K562 (cell line): ENCODE data around the gene HAUS3. TPM values are rescaled to one million over a fixed set of nuclear protein-coding genes. Genes with fewer than 3 reads are reported as not detected.

ENCODE experiments used
- ATAC-seq: fragments of 200-7000 bp; cut with Tn5 transposase; 3 replicates; pipeline ENCODE4 v1.9.1; 2020; ENCODE audit warnings: moderate library complexity
- BruUV-seq: library from RNA; stranded (reverse); fragments of 400-500 nt; replicated peaks from 2 replicates; lab custom pipeline; 2021; lab: Mats Ljungman, UMichigan
- CTCF ChIA-PET: fragments of 300-600 bp; formaldehyde crosslinking; extraction: SDS; loops from one replicate; lab custom pipeline; 2021; ENCODE audit warnings: low intra/inter-chr PET ratio; lab: Yijun Ruan, JAX
- POLR2A ChIA-PET: fragments of 300-600, 350-650 bp; sonication (Branson Sonifier 250); formaldehyde crosslinking; extraction: SDS; loops from one replicate; lab custom pipeline; 2021; ENCODE audit warnings: antibody characterized with exemption, inconsistent platforms; lab: Yijun Ruan, JAX
- DNase-seq, 4 experiments: peaks; one replicate each; pipeline versions ENCODE4 v3.0.0 to v3.0.0-alpha.2; 2011 to 2018; ENCODE audit warnings: low spot score in 3 of 4, mixed read lengths in 3 of 4; ENCODE audit errors: extremely low read depth in 1 of 4
- FAIRE-seq: peaks from 2 replicates; lab custom pipeline; 2011; peaks lifted over from hg19 to GRCh38; lab: Jason Lieb, UNC
- H2AFZ ChIP-seq: 2 replicates; pipeline ENCODE4 v1.6.0; 2011; ENCODE audit warnings: low read depth, low read length, control low read depth, inconsistent platforms
- H3K27ac ChIP-seq: fragments of 200-600 bp; 3 replicates; pipeline ENCODE4 v1.8.0; 2011; ENCODE audit warnings: low read depth, mild to moderate bottlenecking, control low read depth, inconsistent platforms, low read length, moderate library complexity, mixed read lengths; ENCODE audit errors: extremely low read depth
- H3K27me3 ChIP-seq, 2 experiments: fragments of 300-600 bp in 1 of 2; 2 replicates in 1 of 2; 3 replicates in 1 of 2; pipeline versions ENCODE4 v1.6.0 to v1.8.0; 2011; ENCODE audit warnings: inconsistent platforms in 2 of 2, low read length in 2 of 2, mild to moderate bottlenecking in 1 of 2, mixed read lengths in 1 of 2, moderate library complexity in 1 of 2; ENCODE audit not compliant: control insufficient read depth in 2 of 2, insufficient read depth in 2 of 2
- H3K36me3 ChIP-seq: fragments of 300-600 bp; 3 replicates; pipeline ENCODE4 v1.8.0; 2011; ENCODE audit warnings: mild to moderate bottlenecking, low read length, inconsistent platforms; ENCODE audit not compliant: control insufficient read depth, insufficient read depth
- H3K4me1 ChIP-seq, 2 experiments: fragments of 200-600 bp in 1 of 2; replicated peaks in 1 of 2; 2 replicates in 1 of 2; 3 replicates in 1 of 2; pipeline versions ENCODE4 v1.5.1 to v1.8.0; 2011; ENCODE audit warnings: inconsistent platforms in 2 of 2, low read length in 2 of 2, mild to moderate bottlenecking in 1 of 2, mixed read lengths in 1 of 2, moderate library complexity in 1 of 2; ENCODE audit not compliant: control insufficient read depth in 2 of 2, insufficient read depth in 2 of 2
- H3K4me2 ChIP-seq: 2 replicates; pipeline ENCODE4 v1.6.1; 2011; ENCODE audit warnings: low read length, control low read depth, inconsistent platforms, mixed read lengths; ENCODE audit not compliant: insufficient read depth
- H3K4me3 ChIP-seq: fragments of 200-600 bp; sonication (generic), shearing (Covaris generic); 2 replicates; pipeline ENCODE4 v1.5.1; 2016; ENCODE audit warnings: control low read depth, inconsistent platforms
- H3K79me2 ChIP-seq: fragments of 200-600 bp; 3 replicates; pipeline ENCODE4 v1.8.0; 2011; ENCODE audit warnings: low read length, inconsistent platforms; ENCODE audit not compliant: control insufficient read depth, insufficient read depth
- H3K9ac ChIP-seq, 2 experiments: 2 replicates each; pipeline versions ENCODE4 v1.6.0 to v1.6.1; 2011; ENCODE audit warnings: low read depth in 2 of 2, low read length in 2 of 2, control low read depth in 1 of 2, inconsistent platforms in 1 of 2, mild to moderate bottlenecking in 1 of 2, mixed read lengths in 1 of 2; ENCODE audit not compliant: insufficient read depth in 1 of 2
- H3K9me1 ChIP-seq: one replicate; pipeline ENCODE4 v1.6.0; 2011; ENCODE audit warnings: inconsistent platforms, mild to moderate bottlenecking, low read length, moderate library complexity; ENCODE audit not compliant: control insufficient read depth, insufficient read depth
- H3K9me3 ChIP-seq: replicated peaks from 2 replicates; pipeline ENCODE4 v1.5.1; 2011; ENCODE audit warnings: low read depth, low read length, inconsistent platforms; ENCODE audit not compliant: control insufficient read depth, insufficient read depth
- H4K20me1 ChIP-seq: replicated peaks from 2 replicates; pipeline ENCODE4 v1.6.1; 2011; ENCODE audit warnings: low read length, inconsistent platforms, mixed read lengths; ENCODE audit not compliant: control insufficient read depth, insufficient read depth
- BCOR ChIP-seq: fragments of 450-650 bp; IDR thresholded peaks from 2 replicates; pipeline ENCODE4 v1.6.1; 2016
- CAMTA2 ChIP-seq: fragments of 250-450 bp; sonication (Bioruptor Pico); conservative IDR thresholded peaks from 2 replicates; pipeline ENCODE4 v1.5.1; 2022
- CBX1 ChIP-seq: sonication (generic); IDR thresholded peaks from 2 replicates; pipeline ENCODE4 v1.6.1; 2016; ENCODE audit warnings: antibody characterized with exemption, low read depth, mild to moderate bottlenecking
- MIER1 ChIP-seq: fragments of 450-650 bp; IDR thresholded peaks from 2 replicates; pipeline ENCODE4 v1.6.1; 2016; ENCODE audit warnings: antibody characterized with exemption, mild to moderate bottlenecking, low read depth
- NFYB ChIP-seq: IDR thresholded peaks from 2 replicates; pipeline ENCODE4 v1.6.1; 2011; ENCODE audit warnings: mild to moderate bottlenecking, moderate library complexity; ENCODE audit not compliant: insufficient read length; ENCODE audit errors: extremely low read depth
- POLR2G ChIP-seq: fragments of 200-400 bp; formaldehyde crosslinking; IDR thresholded peaks from 2 replicates; pipeline ENCODE4 v1.6.1; 2017; ENCODE audit warnings: low read depth, mild to moderate bottlenecking, antibody characterized with exemption, low read length, moderate library complexity
- SMARCA5 ChIP-seq: fragments of 450-650 bp; IDR thresholded peaks from 2 replicates; pipeline ENCODE4 v1.6.1; 2016
- SRSF9 ChIP-seq: fragments of 200-400 bp; formaldehyde crosslinking; IDR thresholded peaks from 2 replicates; pipeline ENCODE4 v1.6.1; 2017; ENCODE audit warnings: low read depth, low read length, borderline replicate concordance
- ZKSCAN1 ChIP-seq: fragments of 150-350 bp; IDR thresholded peaks from 2 replicates; pipeline ENCODE4 v1.6.1; 2016; ENCODE audit warnings: low read depth, low read length
- ZNF143 ChIP-seq: sonication (generic); formaldehyde crosslinking; IDR thresholded peaks from 2 replicates; pipeline ENCODE4 v1.9.0; 2022; ENCODE audit warnings: mild to moderate bottlenecking, missing genetic modification reagents
- WGBS: fragments of 100-300 bp; shearing (Covaris generic); methylation state at CpG from one replicate; pipeline ENCODE4 v1.1.6; 2016; ENCODE audit warnings: low coverage, mixed read lengths; ENCODE audit not compliant: insufficient coverage; ENCODE audit errors: missing lambda C conversion rate; 5-methylcytosine and 5-hydroxymethylcytosine counted together
- in situ Hi-C: fragments of 300-500 bp; cut with MboI; formaldehyde crosslinking; loops from 4 replicates; pipeline ENCODE4 v1.15.0; 2018; ENCODE audit warnings: inconsistent platforms, mixed read lengths
- intact Hi-C: fragments of 100-400 bp; cut with micrococcal nuclease; formaldehyde crosslinking; loops from 2 replicates; pipeline ENCODE4 v1.14.2; 2022
- polyA plus RNA-seq, 8 experiments: library from polyadenylated mRNA; depleted of rRNA in 4 of 8; stranded (reverse) in 5 of 8; unstranded in 3 of 8; fragments of >200 nt; fragmentation: Nextera tagmentation in 2 of 8; fragmentation: Illumina TruSeq in 1 of 8; extraction: Ambion mirVana in 2 of 8; extraction: Trizol in 1 of 8; gene quantifications; 2 replicates each; pipeline versions ENCODE4 v1.2.1 to v1.2.3, GENCODE V29; 2011 to 2014; ENCODE audit warnings: inconsistent platforms in 1 of 8, missing spikeins in 1 of 8
- total RNA-seq, 7 experiments: library from RNA; depleted of rRNA in 6 of 7; stranded (reverse); fragments of >200 nt in 6 of 7; fragmentation: Illumina TruSeq in 2 of 7; extraction: Trizol in 2 of 7; gene quantifications; 2 replicates each; pipeline versions ENCODE4 v1.2.1 to v1.2.3, GENCODE V29; 2011 to 2021; ENCODE audit warnings: low replicate concordance in 1 of 7
- TF ChIP-seq, protein P1 (sequence below): fragments of 450-650 bp; formaldehyde crosslinking; IDR thresholded peaks from 2 replicates; pipeline ENCODE4 v1.4.0; 2020; ENCODE audit warnings: mild to moderate bottlenecking, moderate library complexity
- TF ChIP-seq, protein P2 (sequence below): sonication (generic); formaldehyde crosslinking; IDR thresholded peaks from 2 replicates; pipeline ENCODE4 v1.8.0; 2022; ENCODE audit warnings: missing genetic modification reagents, mild to moderate bottlenecking, borderline replicate concordance
- TF ChIP-seq, protein P3 (sequence below): IDR thresholded peaks from 2 replicates; pipeline ENCODE4 v1.6.1; 2012; ENCODE audit warnings: low read depth, low read length, improper control_type of control experiment, borderline replicate concordance
- TF ChIP-seq, protein P4 (sequence below), 2 experiments: fragments of 200-800 bp in 1 of 2; sonication (Bioruptor generic) in 1 of 2; sonication (generic) in 1 of 2; formaldehyde crosslinking in 1 of 2; IDR thresholded peaks in 1 of 2; conservative IDR thresholded peaks in 1 of 2; 2 replicates each; pipeline versions ENCODE4 v1.5.0 to v1.6.1; 2016 to 2020; ENCODE audit warnings: missing compliant biosample characterization in 1 of 2, missing genetic modification characterization in 1 of 2, missing genetic modification reagents in 1 of 2

HAUS3 gene
- total and polyA plus RNA-seq, 9 of the 15 experiments (the other 6 are each of a cell fraction or from before 2014, with no cell fraction given), result 8.9 to 25.7 (median 21.5) TPM

DNA sequence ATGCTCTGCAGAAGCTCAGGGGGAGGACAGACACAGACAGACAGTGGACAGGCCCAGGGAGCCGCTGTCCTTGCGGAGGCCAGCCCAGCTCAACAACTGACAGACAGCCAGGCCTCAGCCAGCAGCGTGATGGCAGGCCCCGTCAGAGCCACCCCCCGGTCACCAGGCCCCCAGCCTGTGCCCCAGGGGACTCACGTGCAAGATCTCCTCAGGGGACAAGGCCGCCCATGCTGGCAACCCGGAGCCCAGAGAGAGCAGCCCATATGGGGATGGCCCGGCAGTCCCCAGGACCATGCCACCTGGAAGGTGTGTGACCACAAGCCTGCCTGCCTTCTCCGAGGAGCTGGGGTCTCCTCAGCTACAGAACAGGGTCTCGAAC is 48.0 kb upstream of the HAUS3 start (continued):
- TF ChIP-seq NFYB, result no peak
- TF ChIP-seq, all 486 proteins: peak for 0

DNA sequence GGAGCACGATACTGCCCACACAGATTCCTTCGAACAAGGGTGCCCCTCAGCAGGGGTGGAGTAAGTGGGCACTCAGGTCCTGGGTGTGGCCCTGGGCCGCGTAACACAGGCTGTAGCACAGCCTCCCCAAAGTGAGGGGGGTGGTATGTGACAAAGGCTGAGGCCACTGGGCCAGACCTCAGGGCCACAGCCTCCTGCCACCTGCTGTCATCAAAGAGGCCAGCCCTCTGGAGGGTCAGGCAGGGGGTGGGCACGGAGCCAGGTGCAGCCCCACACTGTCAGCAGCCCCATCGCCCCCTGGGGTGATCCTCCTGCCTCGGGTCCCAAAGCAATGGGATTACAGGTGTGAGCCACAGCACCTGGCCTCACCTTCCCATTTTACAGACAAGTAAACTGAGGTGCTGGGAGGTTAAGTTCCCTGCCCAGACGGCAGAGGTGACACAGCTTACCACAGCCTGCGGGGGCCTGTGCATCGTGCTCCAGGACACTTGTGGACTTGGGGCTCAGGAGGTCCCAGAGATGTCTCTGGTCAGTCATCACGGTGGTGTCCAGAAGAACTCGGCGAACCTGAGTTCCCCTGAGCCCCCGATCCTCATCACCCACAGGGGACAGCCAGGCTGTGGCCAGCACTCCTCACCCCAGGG is 47.5 kb upstream of the HAUS3 start:
- Histone ChIP-seq H3K4me2 (no peak overlapping the region), H3K79me2 (no peaks in the 10 kb centered on the region), H3K9me3 (no peaks in the 10 kb centered on the region), H3K9ac (no peak overlapping the region), H3K36me3 (no peaks in the 10 kb centered on the region), H4K20me1 (no peaks in the 10 kb centered on the region), H3K4me3 (no peak overlapping the region), H3K27ac (no peak overlapping the region), H3K9me1 (peaks cover 2% of the 10 kb centered on the region), H2AFZ (no peak overlapping the region), H3K27me3 (no peaks in the 10 kb centered on the region), H3K4me1 (peaks cover 0 to 49% of the 10 kb centered on the region in 2 experiments; a peak in 2 of 5 replicates)
- no peak for FAIRE-seq
- BruUV-seq, result no TSS peak
- no peak for DNase-seq
- in situ Hi-C loops, result no loop called here
- ChIA-PET CTCF (no interaction called here), POLR2A (no interaction called here)
- intact Hi-C loops, result no loop called here
- 67% methylated on average over 10 of the region's 14 CpGs for WGBS
- ATAC-seq, result no peak
- TF ChIP-seq, protein P1, sequence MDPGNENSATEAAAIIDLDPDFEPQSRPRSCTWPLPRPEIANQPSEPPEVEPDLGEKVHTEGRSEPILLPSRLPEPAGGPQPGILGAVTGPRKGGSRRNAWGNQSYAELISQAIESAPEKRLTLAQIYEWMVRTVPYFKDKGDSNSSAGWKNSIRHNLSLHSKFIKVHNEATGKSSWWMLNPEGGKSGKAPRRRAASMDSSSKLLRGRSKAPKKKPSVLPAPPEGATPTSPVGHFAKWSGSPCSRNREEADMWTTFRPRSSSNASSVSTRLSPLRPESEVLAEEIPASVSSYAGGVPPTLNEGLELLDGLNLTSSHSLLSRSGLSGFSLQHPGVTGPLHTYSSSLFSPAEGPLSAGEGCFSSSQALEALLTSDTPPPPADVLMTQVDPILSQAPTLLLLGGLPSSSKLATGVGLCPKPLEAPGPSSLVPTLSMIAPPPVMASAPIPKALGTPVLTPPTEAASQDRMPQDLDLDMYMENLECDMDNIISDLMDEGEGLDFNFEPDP, result no peak
- no peak for TF ChIP-seq CAMTA2 (CRISPR knock-in tag)
- 0 out of 2 replicates have a peak, but pooled peaks have one; percentile 1 for TF ChIP-seq POLR2G
- no peak for TF ChIP-seq SRSF9
- TF ChIP-seq, protein P2, sequence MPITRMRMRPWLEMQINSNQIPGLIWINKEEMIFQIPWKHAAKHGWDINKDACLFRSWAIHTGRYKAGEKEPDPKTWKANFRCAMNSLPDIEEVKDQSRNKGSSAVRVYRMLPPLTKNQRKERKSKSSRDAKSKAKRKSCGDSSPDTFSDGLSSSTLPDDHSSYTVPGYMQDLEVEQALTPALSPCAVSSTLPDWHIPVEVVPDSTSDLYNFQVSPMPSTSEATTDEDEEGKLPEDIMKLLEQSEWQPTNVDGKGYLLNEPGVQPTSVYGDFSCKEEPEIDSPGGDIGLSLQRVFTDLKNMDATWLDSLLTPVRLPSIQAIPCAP (CRISPR knock-in tag), result no peak
- TF ChIP-seq BCOR, result peak; percentile 83
- TF ChIP-seq ZKSCAN1, result no peak
- TF ChIP-seq ZNF143 (CRISPR knock-in tag), result 0 out of 2 replicates have a peak, but pooled peaks have one; percentile 31
- 0 out of 2 replicates have a peak, but pooled peaks have one; percentile 31 for TF ChIP-seq CBX1
- TF ChIP-seq, protein P3, sequence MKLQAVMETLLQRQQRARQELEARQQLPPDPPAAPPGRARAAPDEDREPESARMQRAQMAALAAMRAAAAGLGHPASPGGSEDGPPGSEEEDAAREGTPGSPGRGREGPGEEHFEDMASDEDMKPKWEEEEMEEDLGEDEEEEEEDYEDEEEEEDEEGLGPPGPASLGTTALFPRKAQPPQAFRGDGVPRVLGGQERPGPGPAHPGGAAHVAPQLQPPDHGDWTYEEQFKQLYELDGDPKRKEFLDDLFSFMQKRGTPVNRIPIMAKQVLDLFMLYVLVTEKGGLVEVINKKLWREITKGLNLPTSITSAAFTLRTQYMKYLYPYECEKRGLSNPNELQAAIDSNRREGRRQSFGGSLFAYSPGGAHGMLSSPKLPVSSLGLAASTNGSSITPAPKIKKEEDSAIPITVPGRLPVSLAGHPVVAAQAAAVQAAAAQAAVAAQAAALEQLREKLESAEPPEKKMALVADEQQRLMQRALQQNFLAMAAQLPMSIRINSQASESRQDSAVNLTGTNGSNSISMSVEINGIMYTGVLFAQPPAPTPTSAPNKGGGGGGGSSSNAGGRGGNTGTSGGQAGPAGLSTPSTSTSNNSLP, result no peak
- TF ChIP-seq, protein P4, sequence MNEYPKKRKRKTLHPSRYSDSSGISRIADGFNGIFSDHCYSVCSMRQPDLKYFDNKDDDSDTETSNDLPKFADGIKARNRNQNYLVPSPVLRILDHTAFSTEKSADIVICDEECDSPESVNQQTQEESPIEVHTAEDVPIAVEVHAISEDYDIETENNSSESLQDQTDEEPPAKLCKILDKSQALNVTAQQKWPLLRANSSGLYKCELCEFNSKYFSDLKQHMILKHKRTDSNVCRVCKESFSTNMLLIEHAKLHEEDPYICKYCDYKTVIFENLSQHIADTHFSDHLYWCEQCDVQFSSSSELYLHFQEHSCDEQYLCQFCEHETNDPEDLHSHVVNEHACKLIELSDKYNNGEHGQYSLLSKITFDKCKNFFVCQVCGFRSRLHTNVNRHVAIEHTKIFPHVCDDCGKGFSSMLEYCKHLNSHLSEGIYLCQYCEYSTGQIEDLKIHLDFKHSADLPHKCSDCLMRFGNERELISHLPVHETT (CRISPR knock-in tag; conservative IDR thresholded peaks at IDR 0.05 in 1 of 2, IDR thresholded peaks at IDR 0.05 in 1 of 2), result no peak
- no peak for TF ChIP-seq MIER1
- 0 out of 2 replicates have a peak, but pooled peaks have one; percentile 34 for TF ChIP-seq SMARCA5
